Activated CD4-positive, alpha-beta T cell treated with anti-CD3 and anti-CD28 coated beads for 36 hours (primary cell): ENCODE results near the gene TUT4. TPM values are rescaled to one million over a fixed set of nuclear protein-coding genes. Genes with fewer than 3 reads are reported as not detected.

Experiments used
- ATAC-seq: fragments of 200-7000 bp; cut with Tn5 transposase; one replicate; pipeline ENCODE4 v1.10.0; 2021; ENCODE audit warnings: mild to moderate bottlenecking, moderate library complexity
- CTCF ChIA-PET: fragments of 350-600 bp; sonication (Branson Sonifier 250); formaldehyde crosslinking; loops from one replicate; lab custom pipeline; 2021; ENCODE audit warnings: antibody characterized with exemption; lab: Charles Lee
- POLR2A ChIA-PET: fragments of 350-600 bp; sonication (Branson Sonifier 250); formaldehyde crosslinking; loops from one replicate; lab custom pipeline; 2021; ENCODE audit warnings: antibody characterized with exemption, inconsistent platforms; lab: Charles Lee
- DNase-seq: peaks from one replicate; pipeline ENCODE4 v3.0.0-alpha.2; 2020
- H3K27ac Mint-ChIP-seq: one replicate; pipeline ENCODE4 v1.8.0; 2021; ENCODE audit warnings: mixed read lengths
- H3K27me3 Mint-ChIP-seq: one replicate; pipeline ENCODE4 v1.8.0; 2021; ENCODE audit warnings: mixed read lengths
- H3K36me3 Mint-ChIP-seq: one replicate; pipeline ENCODE4 v1.8.0; 2021; ENCODE audit warnings: low read depth, mixed read lengths
- H3K4me1 Mint-ChIP-seq: one replicate; pipeline ENCODE4 v1.8.0; 2021; ENCODE audit warnings: mixed read lengths
- H3K4me3 Mint-ChIP-seq: one replicate; pipeline ENCODE4 v1.8.0; 2021; ENCODE audit warnings: mild to moderate bottlenecking, moderate library complexity, mixed read lengths
- H3K9me3 Mint-ChIP-seq: one replicate; pipeline ENCODE4 v1.8.0; 2021; ENCODE audit warnings: low read depth, mixed read lengths
- intact Hi-C, 2 experiments: fragments of 100-400 bp; cut with DNase I in 1 of 2; cut with micrococcal nuclease in 1 of 2; formaldehyde crosslinking; loops; one replicate each; pipeline versions ENCODE4 v1.14.2 to v1.15.1; 2022 to 2024; cut with DNase I, micrococcal nuclease
- total RNA-seq, 2 experiments: library from RNA; stranded (reverse); gene quantifications; one replicate each; pipeline ENCODE4 v1.2.3, GENCODE V29; 2021

The TUT4 gene
- total RNA-seq, 2 experiments from 2014 or later, result 61.6 to 71.7 TPM

DNA sequence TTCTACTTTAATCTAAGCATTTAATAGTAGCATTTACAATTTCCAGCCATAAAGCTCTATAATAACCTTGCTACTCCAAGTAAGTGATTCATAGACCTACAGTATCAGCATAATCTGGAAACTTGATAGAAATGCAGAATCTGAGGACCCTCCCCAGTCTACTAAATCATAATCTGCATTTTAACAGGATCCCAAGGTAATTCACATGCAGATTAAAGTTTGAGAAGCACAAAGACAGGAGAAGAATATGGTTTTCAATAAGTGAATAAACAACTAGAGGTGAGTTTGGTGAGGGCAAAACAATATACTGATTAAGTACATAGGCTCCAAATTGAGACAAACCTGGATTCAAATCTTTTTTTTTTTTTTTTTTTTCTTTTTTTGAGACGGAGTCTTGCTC is 91.1 kb downstream of the TUT4 start:
- CTCF ChIA-PET, result no interaction called here

DNA sequence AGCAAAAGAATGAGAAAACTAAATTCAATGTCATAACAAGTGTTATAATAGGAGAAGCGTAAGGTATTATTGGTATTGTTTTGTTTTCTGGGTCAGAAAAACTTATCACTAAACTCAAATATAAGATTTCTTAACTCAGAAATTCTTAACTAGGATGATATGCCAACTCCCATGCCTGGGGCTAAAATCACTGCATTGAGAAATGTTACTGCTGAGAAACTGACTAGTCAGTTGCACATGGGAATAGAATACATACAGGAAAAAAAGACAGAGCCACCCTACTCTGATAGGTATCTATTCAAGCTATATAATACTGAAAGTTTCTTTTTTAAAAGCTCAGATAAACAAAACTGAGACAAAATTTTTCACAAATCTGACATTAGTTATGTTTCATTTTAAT is 92.2 kb downstream of the TUT4 start:
- intact Hi-C loops, result no loop called here
- ATAC-seq (no peak), DNase-seq (no peak)
- Mint-ChIP-seq H3K36me3 (peaks cover 16% of the 10 kb centered on the region), H3K9me3 (no peaks in the 10 kb centered on the region), H3K4me1 (peaks cover 1% of the 10 kb centered on the region), H3K27me3 (no peaks in the 10 kb centered on the region), H3K4me3 (no peak overlapping the region), H3K27ac (no peak overlapping the region)
- ChIA-PET CTCF (no interaction called here), POLR2A (no interaction called here)

More for the DNA sequence above, 91.1 kb downstream of the TUT4 start:
- Mint-ChIP-seq H3K27ac (no peak overlapping the region), H3K4me3 (no peak overlapping the region), H3K4me1 (peaks cover 1% of the 10 kb centered on the region), H3K27me3 (no peaks in the 10 kb centered on the region), H3K36me3 (peaks cover 11% of the 10 kb centered on the region), H3K9me3 (no peaks in the 10 kb centered on the region)
- ATAC-seq, result no peak
- no peak for DNase-seq
- intact Hi-C loops, result no loop called here
- POLR2A ChIA-PET, result no interaction called here

DNA sequence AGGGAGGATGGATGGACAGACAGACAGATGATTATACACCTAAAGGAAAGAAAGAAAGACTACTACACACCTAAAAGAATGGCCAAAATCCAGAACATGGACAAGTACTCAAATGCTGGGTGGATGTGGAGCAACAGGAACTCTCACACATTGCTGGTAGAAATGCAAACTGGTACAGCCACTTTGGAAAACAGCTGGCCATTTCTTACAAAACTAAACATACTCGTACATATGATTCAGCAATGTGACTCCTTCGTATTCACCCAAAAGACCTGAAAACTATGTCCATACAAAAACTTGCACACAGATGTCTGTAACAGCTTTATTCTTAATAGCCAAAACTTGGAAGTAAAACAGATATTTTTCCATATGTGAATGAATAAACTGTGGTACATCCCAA is 97.2 kb downstream of the TUT4 start:
- intact Hi-C loops, result no loop called here
- Mint-ChIP-seq H3K4me3 (no peak overlapping the region), H3K4me1 (peaks cover 1% of the 10 kb centered on the region), H3K27ac (no peak overlapping the region), H3K36me3 (peaks cover 24% of the 10 kb centered on the region), H3K27me3 (no peaks in the 10 kb centered on the region), H3K9me3 (no peaks in the 10 kb centered on the region)
- CTCF ChIA-PET, result no interaction called here
- POLR2A ChIA-PET, result no interaction called here
- DNase-seq, result no peak
- ATAC-seq, result no peak

DNA sequence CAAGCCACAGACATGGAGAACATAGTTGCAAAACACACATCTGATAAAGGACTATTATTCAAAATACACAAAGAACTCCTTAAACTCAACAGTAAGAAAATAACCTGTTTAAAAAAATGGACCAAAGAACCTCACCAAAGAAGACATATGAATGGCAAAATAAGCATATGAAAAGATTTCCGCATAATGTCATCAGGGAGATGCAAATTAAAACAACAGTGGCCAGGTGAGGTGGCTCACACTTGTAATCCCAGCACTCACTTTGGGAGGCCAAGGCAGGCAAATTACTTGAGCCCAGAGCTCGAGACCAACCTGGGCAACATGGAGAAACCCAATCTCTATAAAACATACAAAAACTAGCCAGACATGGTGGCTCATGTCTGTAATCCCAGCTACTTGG is 98.1 kb downstream of the TUT4 start:
- intact Hi-C loops, result no loop called here
- peaks cover 24% of the 10 kb centered on the region for H3K36me3 Mint-ChIP-seq
- no peak overlapping the region for H3K27ac Mint-ChIP-seq
- no peak overlapping the region for H3K4me3 Mint-ChIP-seq
- CTCF ChIA-PET, result interaction anchor here (1.4 kb wide), 1 partner anchor 9 kb away, joined by 5 read pairs; no protein-coding TSS in a partner anchor
- POLR2A ChIA-PET, result no interaction called here
- H3K9me3 Mint-ChIP-seq, result no peaks in the 10 kb centered on the region
- H3K27me3 Mint-ChIP-seq, result no peaks in the 10 kb centered on the region
- H3K4me1 Mint-ChIP-seq, result peaks cover 1% of the 10 kb centered on the region
- DNase-seq (no peak), ATAC-seq (no peak)

DNA sequence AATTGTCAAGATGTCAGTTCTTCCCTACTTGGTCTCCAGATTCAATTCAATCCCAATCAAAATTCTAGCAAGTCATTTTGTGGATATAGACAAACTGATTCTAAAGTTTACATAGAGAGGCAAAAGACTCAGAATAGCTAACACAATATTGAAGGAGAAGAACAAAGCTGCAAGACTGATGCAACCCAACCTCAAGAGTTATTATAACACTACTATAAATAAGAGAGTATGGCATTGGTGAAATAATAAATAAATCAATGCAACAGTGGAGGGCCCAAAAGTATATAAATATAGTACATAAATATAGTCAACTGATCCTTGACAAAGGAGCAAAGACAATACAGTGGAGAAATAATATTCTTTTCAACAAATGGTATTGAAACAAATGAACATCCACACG is 98.8 kb downstream of the TUT4 start:
- Mint-ChIP-seq H3K27me3 (no peaks in the 10 kb centered on the region), H3K4me3 (no peak overlapping the region), H3K9me3 (no peaks in the 10 kb centered on the region), H3K27ac (no peak overlapping the region), H3K4me1 (peaks cover 1% of the 10 kb centered on the region), H3K36me3 (peaks cover 24% of the 10 kb centered on the region)
- POLR2A ChIA-PET, result interaction anchor here (0.6 kb wide), 1 partner anchor 45 kb away, joined by 3 read pairs; no protein-coding TSS in a partner anchor
- DNase-seq (no peak), ATAC-seq (no peak)
- CTCF ChIA-PET, result interaction anchor here (1.4 kb wide), 1 partner anchor 10 kb away, joined by 5 read pairs; no protein-coding TSS in a partner anchor
- intact Hi-C loops, result no loop called here

DNA sequence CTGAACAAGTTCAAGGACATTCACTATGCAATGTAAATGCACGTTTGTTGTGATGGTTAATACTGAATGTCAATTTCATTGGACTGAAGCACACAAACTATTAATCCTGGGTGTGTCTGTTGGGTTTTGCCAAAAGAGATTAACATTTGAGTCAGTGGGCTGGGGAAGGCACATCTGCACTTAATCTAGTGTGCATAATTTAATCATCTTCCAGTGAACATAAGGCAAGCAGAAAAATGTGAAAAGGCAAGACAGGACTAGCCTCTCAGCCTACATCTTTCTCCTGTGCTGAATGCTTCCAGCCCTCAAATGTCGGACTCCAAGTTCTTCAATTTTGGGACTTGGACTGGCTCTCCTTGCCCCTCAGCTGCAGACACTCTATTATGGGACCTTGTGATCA is 108.4 kb downstream of the TUT4 start:
- intact Hi-C loops, result no loop called here
- CTCF ChIA-PET, result interaction anchor here (0.6 kb wide), 1 partner anchor 155 kb away, joined by 3 read pairs; no protein-coding TSS in a partner anchor

DNA sequence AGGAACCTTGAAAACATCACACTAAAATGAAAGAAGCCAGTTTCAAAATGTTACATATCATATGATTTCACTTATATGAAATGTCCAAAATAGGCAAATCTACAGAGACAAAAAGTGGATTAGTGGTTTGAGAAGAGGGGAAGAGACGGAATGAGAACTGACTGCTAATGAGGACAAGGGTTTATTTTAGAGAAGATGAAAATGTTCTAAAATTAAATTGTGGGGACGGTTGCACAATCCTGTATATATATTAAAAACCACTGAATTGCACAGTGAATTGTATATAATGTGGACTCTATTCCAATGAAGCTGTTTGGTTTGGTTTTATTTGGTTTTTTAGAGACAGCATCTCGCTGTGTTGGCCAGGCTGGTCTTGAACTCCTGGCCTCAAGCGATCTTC is 112.9 kb downstream of the TUT4 start:
- no peak for ATAC-seq
- Mint-ChIP-seq H3K4me1 (no peaks in the 10 kb centered on the region), H3K27ac (no peak overlapping the region), H3K27me3 (no peaks in the 10 kb centered on the region), H3K4me3 (no peak overlapping the region), H3K9me3 (no peaks in the 10 kb centered on the region), H3K36me3 (peaks cover 22% of the 10 kb centered on the region)
- POLR2A ChIA-PET, result no interaction called here
- CTCF ChIA-PET, result interaction anchor here (1.5 kb wide), 1 partner anchor 35 kb away, joined by 3 read pairs; no protein-coding TSS in a partner anchor
- DNase-seq, result no peak
- intact Hi-C loops, result no loop called here

More for the DNA sequence above, 108.4 kb downstream of the TUT4 start:
- Mint-ChIP-seq H3K9me3 (no peaks in the 10 kb centered on the region), H3K27ac (no peak overlapping the region), H3K27me3 (no peaks in the 10 kb centered on the region), H3K4me3 (no peak overlapping the region), H3K4me1 (no peaks in the 10 kb centered on the region), H3K36me3 (peaks cover 24% of the 10 kb centered on the region)
- no peak for ATAC-seq
- DNase-seq, result no peak
- POLR2A ChIA-PET, result no interaction called here

DNA sequence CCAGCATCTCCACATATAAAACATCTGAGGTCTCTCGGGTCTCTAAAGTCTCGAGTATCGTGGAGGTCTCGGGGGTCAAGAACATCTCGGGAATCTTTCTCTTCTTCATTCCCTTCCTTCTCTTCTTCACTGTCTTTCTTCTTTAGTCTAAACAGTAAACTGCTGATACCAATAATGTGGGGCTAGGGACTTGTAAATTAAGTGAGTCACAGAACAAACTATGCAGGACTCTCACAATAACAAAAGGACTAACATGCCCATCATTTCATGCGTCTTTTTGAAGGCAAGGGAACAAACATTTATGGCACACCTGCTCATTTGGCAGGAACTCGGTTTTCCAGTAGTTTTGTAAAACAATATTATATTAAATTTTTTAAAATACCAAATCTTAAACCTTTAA is 116.1 kb downstream of the TUT4 start:
- H3K9me3 Mint-ChIP-seq, result no peaks in the 10 kb centered on the region
- H3K36me3 Mint-ChIP-seq, result peaks cover 30% of the 10 kb centered on the region
- H3K4me1 Mint-ChIP-seq, result no peaks in the 10 kb centered on the region
- ATAC-seq, result no peak
- no peak overlapping the region for H3K27ac Mint-ChIP-seq
- ChIA-PET CTCF (no interaction called here), POLR2A (interaction anchor here (0.6 kb wide), 1 partner anchor 249 kb away, joined by 4 read pairs; no protein-coding TSS in a partner anchor)
- DNase-seq, result no peak
- H3K4me3 Mint-ChIP-seq, result no peak overlapping the region
- H3K27me3 Mint-ChIP-seq, result no peaks in the 10 kb centered on the region
- intact Hi-C loops, result no loop called here

DNA sequence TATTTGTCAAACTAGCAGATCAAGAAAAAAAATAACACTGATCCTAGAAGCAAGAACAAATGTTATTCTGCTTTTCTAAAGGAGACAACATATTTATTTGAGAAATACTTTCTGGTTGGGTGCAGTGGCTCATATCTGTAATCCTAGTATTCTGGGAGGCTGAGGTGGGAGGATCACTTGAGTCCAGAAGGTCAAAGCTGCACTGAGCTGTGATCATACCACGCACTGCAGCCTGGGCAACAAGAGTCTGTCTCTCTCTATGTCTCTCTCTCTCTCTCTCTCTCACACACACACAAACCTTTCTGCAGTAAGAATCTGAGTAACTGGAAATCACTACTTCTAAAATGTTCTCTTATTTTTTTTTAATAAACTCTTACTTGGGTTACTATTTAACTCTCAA is 117.2 kb downstream of the TUT4 start:
- Mint-ChIP-seq H3K4me1 (no peaks in the 10 kb centered on the region), H3K4me3 (no peak overlapping the region), H3K36me3 (peaks cover 34% of the 10 kb centered on the region), H3K27ac (no peak overlapping the region), H3K9me3 (no peaks in the 10 kb centered on the region), H3K27me3 (no peaks in the 10 kb centered on the region)
- intact Hi-C loops, result no loop called here
- ChIA-PET CTCF (interaction anchor here (0.7 to 1.7 kb wide), 2 partner anchors 9 to 198 kb away, joined by 3 to 4 read pairs; no protein-coding TSS in a partner anchor), POLR2A (no interaction called here)
- no peak for DNase-seq
- no peak for ATAC-seq

DNA sequence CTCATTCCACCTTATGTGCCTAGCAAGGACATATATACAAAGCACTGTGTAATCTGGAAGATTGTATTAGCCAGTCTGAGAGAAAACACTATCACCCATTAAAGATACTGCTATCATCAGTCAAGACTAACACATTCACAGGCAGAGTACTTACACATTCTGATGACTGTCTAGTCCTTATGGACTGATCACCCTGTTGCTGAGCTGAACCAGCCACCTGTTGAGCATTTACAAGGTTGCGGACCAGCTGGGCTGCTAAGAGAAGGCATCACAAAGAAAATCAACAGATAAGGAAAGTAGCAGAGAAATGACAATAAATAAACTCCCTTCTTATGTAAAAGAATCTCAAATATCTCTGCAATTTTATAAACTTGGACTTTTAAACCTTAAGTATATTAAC is 117.7 kb downstream of the TUT4 start:
- Mint-ChIP-seq H3K4me1 (no peaks in the 10 kb centered on the region), H3K9me3 (no peaks in the 10 kb centered on the region), H3K27me3 (no peaks in the 10 kb centered on the region), H3K4me3 (no peak overlapping the region), H3K27ac (no peak overlapping the region), H3K36me3 (peaks cover 35% of the 10 kb centered on the region)
- ChIA-PET CTCF (interaction anchor here (0.7 to 1.7 kb wide), 2 partner anchors 9 to 198 kb away, joined by 3 to 4 read pairs; no protein-coding TSS in a partner anchor), POLR2A (interaction anchor here (0.5 kb wide), 1 partner anchor 16 kb away, joined by 4 read pairs; no protein-coding TSS in a partner anchor)
- DNase-seq, result no peak
- no peak for ATAC-seq
- intact Hi-C loops, result no loop called here

DNA sequence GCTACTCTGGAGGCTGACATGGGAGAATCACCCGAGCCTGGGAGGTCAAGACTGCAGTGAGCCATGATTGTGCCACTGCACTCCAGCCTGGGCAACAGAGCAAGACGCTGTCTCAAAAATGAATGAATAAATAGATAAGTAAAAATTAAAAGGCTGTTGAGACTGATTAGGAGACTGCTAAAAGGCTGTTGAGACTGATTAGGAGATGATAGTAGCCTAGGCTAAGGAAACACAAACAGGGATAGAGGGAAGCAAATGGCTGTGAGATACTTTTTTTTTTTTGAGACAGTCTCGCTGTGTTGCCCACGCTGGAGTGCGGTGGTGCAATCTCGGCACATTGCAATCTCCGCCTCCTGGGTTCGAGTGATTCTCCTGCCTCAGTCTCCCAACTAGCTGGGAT is 120.1 kb downstream of the TUT4 start:
- ChIA-PET CTCF (interaction anchor here (0.6 kb wide), 1 partner anchor 231 kb away, joined by 4 read pairs; no protein-coding TSS in a partner anchor), POLR2A (no interaction called here)
- H3K9me3 Mint-ChIP-seq, result no peaks in the 10 kb centered on the region
- no peak for ATAC-seq
- no peaks in the 10 kb centered on the region for H3K27me3 Mint-ChIP-seq
- H3K4me3 Mint-ChIP-seq, result no peak overlapping the region
- no peak overlapping the region for H3K27ac Mint-ChIP-seq
- peaks cover 33% of the 10 kb centered on the region for H3K36me3 Mint-ChIP-seq
- H3K4me1 Mint-ChIP-seq, result no peaks in the 10 kb centered on the region
- no peak for DNase-seq
- intact Hi-C loops, result no loop called here

DNA sequence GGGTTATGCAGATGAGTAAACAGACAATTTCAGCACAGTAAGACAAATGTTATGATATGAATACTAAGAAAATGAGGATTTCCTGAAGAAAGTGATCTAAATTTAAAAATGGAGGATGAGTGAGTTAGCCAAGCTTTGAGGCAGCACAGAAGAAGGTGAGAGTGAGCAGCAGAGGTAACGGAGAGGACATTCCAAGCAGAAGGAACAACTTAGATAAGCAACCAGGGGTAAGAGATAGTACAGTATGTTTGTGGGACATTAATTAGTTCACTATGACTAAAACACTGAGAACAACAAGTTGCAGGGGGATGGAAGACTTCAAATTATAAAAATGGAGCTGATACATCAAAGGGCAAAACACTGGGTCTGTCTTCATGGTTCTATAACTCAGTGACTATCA is 125.7 kb downstream of the TUT4 start:
- ChIA-PET CTCF (interaction anchor here (1.1 to 2.5 kb wide), 3 partner anchors 8 to 23 kb away, joined by 3 to 6 read pairs (median 4); partner anchors contain the start of genes ORC1 and PRPF38A), POLR2A (interaction anchor here (1.5 kb wide), 1 partner anchor 18 kb away, joined by 3 read pairs; no protein-coding TSS in a partner anchor)
- DNase-seq (no peak), ATAC-seq (no peak)
- intact Hi-C loops, result no loop called here
- Mint-ChIP-seq H3K36me3 (peaks cover 37% of the 10 kb centered on the region), H3K27me3 (no peaks in the 10 kb centered on the region), H3K9me3 (no peaks in the 10 kb centered on the region), H3K27ac (no peak overlapping the region), H3K4me1 (peaks cover 37% of the 10 kb centered on the region), H3K4me3 (no peak overlapping the region)
